Transverse colon (tissue), 4 donors: ENCODE measurements around the gene TMEM238L. TPM values are rescaled to one million over a fixed set of nuclear protein-coding genes. Genes with fewer than 3 reads are reported as not detected.

ENCODE experiments used
- DNase-seq: peaks from one replicate; pipeline ENCODE4 v3.0.0-alpha.2; 2019
- H3K27ac ChIP-seq, 4 donors: fragments of 200-600 bp; sonication (generic); 2 replicates each; pipeline ENCODE4 v1.5.1; 2016 to 2018; ENCODE audit warnings: inconsistent platforms in 4 of 4
- H3K27me3 ChIP-seq: fragments of 200-600 bp; sonication (generic); 2 replicates; pipeline ENCODE4 v1.5.1; 2017; ENCODE audit warnings: inconsistent platforms
- H3K36me3 ChIP-seq, 4 donors: fragments of 200-600 bp; sonication (generic); 2 replicates each; pipeline ENCODE4 v1.5.1; 2017 to 2019; ENCODE audit warnings: inconsistent platforms in 4 of 4
- H3K4me1 ChIP-seq, 4 donors: fragments of 200-600 bp; sonication (generic); 2 replicates each; pipeline ENCODE4 v1.5.1; 2017 to 2020; ENCODE audit warnings: inconsistent platforms in 4 of 4
- H3K4me3 ChIP-seq, 4 donors: fragments of 200-600 bp; sonication (generic); 1 replicate in 1 of 4; 2 replicates in 3 of 4; pipeline versions ENCODE4 v1.5.1 to v1.6.1; 2017 to 2019; ENCODE audit warnings: inconsistent platforms in 4 of 4
- H3K9me3 ChIP-seq, 2 donors: fragments of 200-600 bp; sonication (generic); 2 replicates each; pipeline ENCODE4 v1.5.1; 2017 to 2019; ENCODE audit warnings: inconsistent platforms in 2 of 2
- CTCF ChIP-seq, 5 experiments: fragments of 200-600 bp in 3 of 5; fragments of 450-650 bp in 2 of 5; sonication (generic) in 3 of 5; IDR thresholded peaks; 1 replicate in 2 of 5; 2 replicates in 3 of 5; pipeline ENCODE4 v1.5.1; 2016 to 2017; ENCODE audit warnings: antibody characterized with exemption in 5 of 5, inconsistent platforms in 3 of 5, mild to moderate bottlenecking in 2 of 5, moderate library complexity in 1 of 5
- EP300 ChIP-seq: sonication (generic); formaldehyde crosslinking; IDR thresholded peaks from one replicate; pipeline ENCODE4 v1.6.1; 2017; ENCODE audit warnings: antibody characterized with exemption, low read depth
- POLR2A ChIP-seq: fragments of 450-650 bp; IDR thresholded peaks from one replicate; pipeline ENCODE4 v1.6.1; 2016; ENCODE audit warnings: antibody characterized with exemption, mild to moderate bottlenecking, moderate library complexity
- POLR2AphosphoS5 ChIP-seq, 3 donors: sonication (generic); formaldehyde crosslinking; IDR thresholded peaks; one replicate each; pipeline ENCODE4 v1.6.1; 2016; ENCODE audit warnings: antibody characterized with exemption in 3 of 3
- WGBS, 2 donors: methylation state at CpG; one replicate each; pipeline ENCODE4 v1.1.5; 2018; ENCODE audit warnings: low coverage in 1 of 2; 5-methylcytosine and 5-hydroxymethylcytosine counted together
- in situ Hi-C, 4 donors: fragments of 200-750 bp; cut with MboI; loops; one replicate each; pipeline versions ENCODE4 v1.15.0 to v1.15.1; 2017; ENCODE audit warnings: low sequenced_read_pairs in 3 of 4, low pct_ligation_motif_present in 1 of 4, low pct_unique_long_range_greater_than_20kb in 1 of 4
- intact Hi-C: fragments of 100-400 bp; cut with DNase I; formaldehyde crosslinking; loops from one replicate; pipeline ENCODE4 v1.15.1; 2023; ENCODE audit warnings: low total_unique reads
- total RNA-seq, 4 donors: library from RNA; depleted of rRNA; stranded (reverse); fragments of >200 nt; gene quantifications; one replicate each; pipeline ENCODE4 v1.1.0, GENCODE V29; 2016

Gene TMEM238L
- total RNA-seq, 4 donors from 2014 or later = 34.4 to 66.5 (median 42.5) TPM

GRCh38 chr17:10754861-10755591 lies 48.9 kb downstream of the TMEM238L start:
- intact Hi-C loops = no loop called here
- in situ Hi-C loops = loop anchor here in 1 of 4 donors (25.0 kb wide), 1 partner anchor 307 kb away; no protein-coding TSS in a partner anchor
- WGBS, 2 donors = 69 to 70% methylated on average over 2 to 14 of the region's 14 CpGs
- TF ChIP-seq CTCF (IDR thresholded peaks at IDR 0.05) (no peak), POLR2AphosphoS5 (IDR thresholded peaks at IDR 0.05) (no peak), EP300 (no peak), POLR2A (no peak)
- Histone ChIP-seq H3K4me1 (peaks cover 0 to 7% (median 6%) of the 10 kb centered on the region in 4 donors), H3K27ac (peak overlapping the region in 1 of 4 donors; percentile 46), H3K36me3 (no peaks in the 10 kb centered on the region), H3K9me3 (no peaks in the 10 kb centered on the region), H3K4me3 (no peak overlapping the region), H3K27me3 (no peaks in the 10 kb centered on the region)
- DNase-seq = no peak

- Histone ChIP-seq H3K9me3 (no peaks in the 10 kb centered on the region), H3K27me3 (no peaks in the 10 kb centered on the region), H3K36me3 (no peaks in the 10 kb centered on the region), H3K27ac (no peak overlapping the region), H3K4me3 (no peak overlapping the region), H3K4me1 (peaks cover 0 to 7% (median 6%) of the 10 kb centered on the region in 4 donors)
- intact Hi-C loops = no loop called here
- peak; percentile 63 for DNase-seq
- 38% methylated on average over 2 of the region's 2 CpGs; no CpG with 5 or more reads in 1 of the 2 donors for WGBS, 2 donors
- in situ Hi-C loops = loop anchor here in 1 of 4 donors (25.0 kb wide), 1 partner anchor 308 kb away; no protein-coding TSS in a partner anchor
- TF ChIP-seq CTCF (IDR thresholded peaks at IDR 0.05) (peak in 4 of 5 experiments; percentile 16 to 27 (median 20)), POLR2A (no peak), POLR2AphosphoS5 (IDR thresholded peaks at IDR 0.05) (no peak), EP300 (no peak)
Observed at GRCh38 chr17:10754109-10754508, 49.8 kb downstream of the TMEM238L start.

GRCh38 chr17:10752696-10753095 lies 51.2 kb downstream of the TMEM238L start:
- Histone ChIP-seq H3K9me3 (no peaks in the 10 kb centered on the region), H3K4me1 (peaks cover 0 to 7% (median 6%) of the 10 kb centered on the region in 4 donors), H3K36me3 (no peaks in the 10 kb centered on the region), H3K4me3 (no peak overlapping the region), H3K27me3 (no peaks in the 10 kb centered on the region), H3K27ac (no peak overlapping the region)
- 55 to 80% methylated on average over 1 to 10 of the region's 10 CpGs for WGBS, 2 donors
- DNase-seq = no peak
- intact Hi-C loops = no loop called here
- in situ Hi-C loops = loop anchor here in 1 of 4 donors (25.0 kb wide), 1 partner anchor 310 kb away; no protein-coding TSS in a partner anchor
- TF ChIP-seq EP300 (no peak), POLR2AphosphoS5 (IDR thresholded peaks at IDR 0.05) (no peak), CTCF (IDR thresholded peaks at IDR 0.05) (no peak), POLR2A (no peak)

- H3K9me3 ChIP-seq = no peaks in the 10 kb centered on the region
- peaks cover 0 to 2% (median under 1%) of the 10 kb centered on the region in 4 donors for H3K4me1 ChIP-seq
- no peaks in the 10 kb centered on the region for H3K27me3 ChIP-seq
- H3K36me3 ChIP-seq = no peaks in the 10 kb centered on the region
- no peak overlapping the region for H3K4me3 ChIP-seq
- intact Hi-C loops (no loop called here), in situ Hi-C loops (loop anchor here in 1 of 4 donors (25.0 kb wide), 1 partner anchor 311 kb away; no protein-coding TSS in a partner anchor)
- H3K27ac ChIP-seq = no peak overlapping the region
- TF ChIP-seq POLR2A (no peak), CTCF (IDR thresholded peaks at IDR 0.05) (no peak), EP300 (no peak), POLR2AphosphoS5 (IDR thresholded peaks at IDR 0.05) (no peak)
- WGBS, 2 donors = 88% methylated on average over 3 of the region's 3 CpGs; no CpG with 5 or more reads in 1 of the 2 donors
- DNase-seq = no peak
Observed at GRCh38 chr17:10751563-10751962, 52.3 kb downstream of the TMEM238L start.
